PC-9 (cell line): ENCODE data around the gene SCAMP2.

Experiments
- CTCF ChIP-seq: fragments of 200-600 bp; sonication (generic); conservative IDR thresholded peaks from 2 replicates; pipeline ENCODE4 v1.6.1; 2017; ENCODE audit warnings: mixed run types, antibody characterized with exemption, mild to moderate bottlenecking, moderate library complexity
- EZH2 ChIP-seq: fragments of 200-600 bp; sonication (generic); IDR thresholded peaks from 2 replicates; pipeline ENCODE4 v1.8.0; 2017; ENCODE audit warnings: antibody characterized with exemption, low read depth

GRCh38 chr15:74817370-74817737 lies 55.8 kb downstream of the SCAMP2 start:
- no peak; the same call in 1 of the 2 replicates for TF ChIP-seq CTCF
- TF ChIP-seq EZH2: no peak
